Activated CD4-positive, CD25-positive, alpha-beta regulatory T cell treated with anti-CD3 and anti-CD28 coated beads, Interleukin-2, amount 50 U/mL, for 16 hours (primary cell): ENCODE data around the gene KCNN2.

Source experiments
- DNase-seq: peaks from one replicate; pipeline ENCODE4 v3.0.0-alpha.2; 2020; ENCODE audit warnings: low read depth, low spot score

Gene KCNN2

GRCh38 chr5:114500756-114501155, 138.9 kb downstream of the KCNN2 start:
- no peak for DNase-seq

- DNase-seq, result no peak
Measured at GRCh38 chr5:114504560-114504959, 142.7 kb downstream of the KCNN2 start.

- no peak for DNase-seq
Measured at GRCh38 chr5:114524221-114524620, 162.4 kb downstream of the KCNN2 start.

GRCh38 chr5:114544561-114544960, 182.7 kb downstream of the KCNN2 start:
- DNase-seq, result no peak
